K562 (cell line): Measurements from ENCODE around the gene AAK1. TPM values are rescaled to one million over a fixed set of nuclear protein-coding genes. Genes with fewer than 3 reads are reported as not detected.

Source experiments
- ATAC-seq: fragments of 200-7000 bp; cut with Tn5 transposase; 3 replicates; pipeline ENCODE4 v1.9.1; 2020; ENCODE audit warnings: moderate library complexity
- BruUV-seq: library from RNA; stranded (reverse); fragments of 400-500 nt; replicated peaks from 2 replicates; lab custom pipeline; 2021; lab: Mats Ljungman, UMichigan
- CTCF ChIA-PET: fragments of 300-600 bp; formaldehyde crosslinking; extraction: SDS; loops from one replicate; lab custom pipeline; 2021; ENCODE audit warnings: low intra/inter-chr PET ratio; lab: Yijun Ruan, JAX
- POLR2A ChIA-PET: fragments of 300-600, 350-650 bp; sonication (Branson Sonifier 250); formaldehyde crosslinking; extraction: SDS; loops from one replicate; lab custom pipeline; 2021; ENCODE audit warnings: antibody characterized with exemption, inconsistent platforms; lab: Yijun Ruan, JAX
- DNase-seq, 4 experiments: peaks; one replicate each; pipeline versions ENCODE4 v3.0.0 to v3.0.0-alpha.2; 2011 to 2018; ENCODE audit warnings: low spot score in 3 of 4, mixed read lengths in 3 of 4; ENCODE audit errors: extremely low read depth in 1 of 4
- FAIRE-seq: peaks from 2 replicates; lab custom pipeline; 2011; peaks lifted over from hg19 to GRCh38; lab: Jason Lieb, UNC
- H2AFZ ChIP-seq: 2 replicates; pipeline ENCODE4 v1.6.0; 2011; ENCODE audit warnings: low read depth, low read length, control low read depth, inconsistent platforms
- H3K27ac ChIP-seq: fragments of 200-600 bp; 3 replicates; pipeline ENCODE4 v1.8.0; 2011; ENCODE audit warnings: low read depth, mild to moderate bottlenecking, control low read depth, inconsistent platforms, low read length, moderate library complexity, mixed read lengths; ENCODE audit errors: extremely low read depth
- H3K27me3 ChIP-seq, 2 experiments: fragments of 300-600 bp in 1 of 2; 2 replicates in 1 of 2; 3 replicates in 1 of 2; pipeline versions ENCODE4 v1.6.0 to v1.8.0; 2011; ENCODE audit warnings: inconsistent platforms in 2 of 2, low read length in 2 of 2, mild to moderate bottlenecking in 1 of 2, mixed read lengths in 1 of 2, moderate library complexity in 1 of 2; ENCODE audit not compliant: control insufficient read depth in 2 of 2, insufficient read depth in 2 of 2
- H3K36me3 ChIP-seq: fragments of 300-600 bp; 3 replicates; pipeline ENCODE4 v1.8.0; 2011; ENCODE audit warnings: mild to moderate bottlenecking, low read length, inconsistent platforms; ENCODE audit not compliant: control insufficient read depth, insufficient read depth
- H3K4me1 ChIP-seq, 2 experiments: fragments of 200-600 bp in 1 of 2; replicated peaks in 1 of 2; 2 replicates in 1 of 2; 3 replicates in 1 of 2; pipeline versions ENCODE4 v1.5.1 to v1.8.0; 2011; ENCODE audit warnings: inconsistent platforms in 2 of 2, low read length in 2 of 2, mild to moderate bottlenecking in 1 of 2, mixed read lengths in 1 of 2, moderate library complexity in 1 of 2; ENCODE audit not compliant: control insufficient read depth in 2 of 2, insufficient read depth in 2 of 2
- H3K4me2 ChIP-seq: 2 replicates; pipeline ENCODE4 v1.6.1; 2011; ENCODE audit warnings: low read length, control low read depth, inconsistent platforms, mixed read lengths; ENCODE audit not compliant: insufficient read depth
- H3K4me3 ChIP-seq: fragments of 200-600 bp; sonication (generic), shearing (Covaris generic); 2 replicates; pipeline ENCODE4 v1.5.1; 2016; ENCODE audit warnings: control low read depth, inconsistent platforms
- H3K79me2 ChIP-seq: fragments of 200-600 bp; 3 replicates; pipeline ENCODE4 v1.8.0; 2011; ENCODE audit warnings: low read length, inconsistent platforms; ENCODE audit not compliant: control insufficient read depth, insufficient read depth
- H3K9ac ChIP-seq, 2 experiments: 2 replicates each; pipeline versions ENCODE4 v1.6.0 to v1.6.1; 2011; ENCODE audit warnings: low read depth in 2 of 2, low read length in 2 of 2, control low read depth in 1 of 2, inconsistent platforms in 1 of 2, mild to moderate bottlenecking in 1 of 2, mixed read lengths in 1 of 2; ENCODE audit not compliant: insufficient read depth in 1 of 2
- H3K9me1 ChIP-seq: one replicate; pipeline ENCODE4 v1.6.0; 2011; ENCODE audit warnings: inconsistent platforms, mild to moderate bottlenecking, low read length, moderate library complexity; ENCODE audit not compliant: control insufficient read depth, insufficient read depth
- H3K9me3 ChIP-seq: replicated peaks from 2 replicates; pipeline ENCODE4 v1.5.1; 2011; ENCODE audit warnings: low read depth, low read length, inconsistent platforms; ENCODE audit not compliant: control insufficient read depth, insufficient read depth
- H4K20me1 ChIP-seq: replicated peaks from 2 replicates; pipeline ENCODE4 v1.6.1; 2011; ENCODE audit warnings: low read length, inconsistent platforms, mixed read lengths; ENCODE audit not compliant: control insufficient read depth, insufficient read depth
- SIX5 ChIP-seq, 2 experiments: IDR thresholded peaks; 2 replicates each; pipeline ENCODE4 v1.6.1; 2011; ENCODE audit warnings: low read length in 2 of 2, borderline replicate concordance in 1 of 2, low read depth in 1 of 2, mild to moderate bottlenecking in 1 of 2, moderate library complexity in 1 of 2; ENCODE audit not compliant: insufficient read depth in 1 of 2
- ZKSCAN1 ChIP-seq: fragments of 150-350 bp; IDR thresholded peaks from 2 replicates; pipeline ENCODE4 v1.6.1; 2016; ENCODE audit warnings: low read depth, low read length
- ZNF232 ChIP-seq: sonication (generic); formaldehyde crosslinking; IDR thresholded peaks from 2 replicates; pipeline ENCODE4 v1.8.0; 2022; ENCODE audit warnings: mild to moderate bottlenecking, missing genetic modification reagents
- ZNF239 ChIP-seq: fragments of 250-450 bp; sonication (Bioruptor Pico); IDR thresholded peaks from 2 replicates; pipeline ENCODE4 v1.4.0; 2020; ENCODE audit warnings: mild to moderate bottlenecking
- WGBS: fragments of 100-300 bp; shearing (Covaris generic); methylation state at CpG from one replicate; pipeline ENCODE4 v1.1.6; 2016; ENCODE audit warnings: low coverage, mixed read lengths; ENCODE audit not compliant: insufficient coverage; ENCODE audit errors: missing lambda C conversion rate; 5-methylcytosine and 5-hydroxymethylcytosine counted together
- in situ Hi-C: fragments of 300-500 bp; cut with MboI; formaldehyde crosslinking; loops from 4 replicates; pipeline ENCODE4 v1.15.0; 2018; ENCODE audit warnings: inconsistent platforms, mixed read lengths
- intact Hi-C: fragments of 100-400 bp; cut with micrococcal nuclease; formaldehyde crosslinking; loops from 2 replicates; pipeline ENCODE4 v1.14.2; 2022
- polyA plus RNA-seq, 8 experiments: library from polyadenylated mRNA; depleted of rRNA in 4 of 8; stranded (reverse) in 5 of 8; unstranded in 3 of 8; fragments of >200 nt; fragmentation: Nextera tagmentation in 2 of 8; fragmentation: Illumina TruSeq in 1 of 8; extraction: Ambion mirVana in 2 of 8; extraction: Trizol in 1 of 8; gene quantifications; 2 replicates each; pipeline versions ENCODE4 v1.2.1 to v1.2.3, GENCODE V29; 2011 to 2014; ENCODE audit warnings: inconsistent platforms in 1 of 8, missing spikeins in 1 of 8
- total RNA-seq, 7 experiments: library from RNA; depleted of rRNA in 6 of 7; stranded (reverse); fragments of >200 nt in 6 of 7; fragmentation: Illumina TruSeq in 2 of 7; extraction: Trizol in 2 of 7; gene quantifications; 2 replicates each; pipeline versions ENCODE4 v1.2.1 to v1.2.3, GENCODE V29; 2011 to 2021; ENCODE audit warnings: low replicate concordance in 1 of 7
- TF ChIP-seq, protein P1 (sequence below): fragments of 450-650 bp; IDR thresholded peaks from 2 replicates; pipeline ENCODE4 v1.6.1; 2016; ENCODE audit warnings: missing biosample characterization, missing genetic modification characterization

Gene AAK1
- total and polyA plus RNA-seq, 9 of the 15 experiments (the other 6 are each of a cell fraction or from before 2014, with no cell fraction given), result 0.89 to 17.1 (median 6.0) TPM

DNA sequence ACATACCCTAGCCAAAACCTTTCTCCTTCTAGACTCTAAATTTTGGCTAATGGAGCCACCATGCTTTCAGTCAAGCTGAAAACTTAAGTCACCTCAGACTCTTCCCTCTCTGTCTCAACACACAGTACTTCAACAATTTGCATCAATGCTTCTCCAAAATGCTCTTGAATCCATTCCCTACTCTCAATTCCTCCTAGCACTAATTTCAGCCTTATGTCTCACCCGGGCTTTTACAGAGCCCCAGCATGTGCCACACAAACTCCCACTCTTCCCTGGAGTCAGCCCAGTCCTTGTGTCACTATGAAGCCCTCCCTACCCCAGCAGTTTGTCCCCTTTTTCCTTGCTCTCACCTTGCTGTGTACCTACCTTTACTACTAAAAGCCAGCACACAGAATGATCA lies 38.7 kb downstream of the AAK1 start:
- peaks cover 6 to 45% of the 10 kb centered on the region in 2 experiments for H3K4me1 ChIP-seq
- intact Hi-C loops (loop anchor here (5.0 kb wide), 1 partner anchor 37 kb away; the partner anchor contains the start of gene AAK1), in situ Hi-C loops (no loop called here)
- H2AFZ ChIP-seq, result no peak overlapping the region
- no peaks in the 10 kb centered on the region for H4K20me1 ChIP-seq
- no peak overlapping the region; a peak in 1 of 4 replicates for H3K9ac ChIP-seq
- H3K79me2 ChIP-seq, result no peaks in the 10 kb centered on the region
- DNase-seq (no peak), FAIRE-seq (no peak), ATAC-seq (no peak)
- CTCF ChIA-PET, result no interaction called here
- peak overlapping the region; percentile 64; the same call in 1 of the 2 replicates for H3K4me2 ChIP-seq
- peaks cover 6% of the 10 kb centered on the region for H3K9me3 ChIP-seq
- H3K27ac ChIP-seq, result peak overlapping the region; percentile 67; the same call in 1 of the 3 replicates
- H3K36me3 ChIP-seq, result no peaks in the 10 kb centered on the region; the same call in 2 of the 3 replicates
- BruUV-seq, result no TSS peak
- H3K27me3 ChIP-seq, result no peaks in the 10 kb centered on the region
- TF ChIP-seq ZNF232 (CRISPR knock-in tag), result no peak
- no peak for TF ChIP-seq SIX5 (IDR thresholded peaks at IDR 0.05; ENCODE audit: borderline replicate concordance in 1 of 2, insufficient read depth in 1 of 2, low read depth in 1 of 2, low read length in 2 of 2)
- no peak for TF ChIP-seq ZKSCAN1
- TF ChIP-seq, protein P1, sequence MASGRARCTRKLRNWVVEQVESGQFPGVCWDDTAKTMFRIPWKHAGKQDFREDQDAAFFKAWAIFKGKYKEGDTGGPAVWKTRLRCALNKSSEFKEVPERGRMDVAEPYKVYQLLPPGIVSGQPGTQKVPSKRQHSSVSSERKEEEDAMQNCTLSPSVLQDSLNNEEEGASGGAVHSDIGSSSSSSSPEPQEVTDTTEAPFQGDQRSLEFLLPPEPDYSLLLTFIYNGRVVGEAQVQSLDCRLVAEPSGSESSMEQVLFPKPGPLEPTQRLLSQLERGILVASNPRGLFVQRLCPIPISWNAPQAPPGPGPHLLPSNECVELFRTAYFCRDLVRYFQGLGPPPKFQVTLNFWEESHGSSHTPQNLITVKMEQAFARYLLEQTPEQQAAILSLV (tag), result no peak
- TF ChIP-seq ZNF239 (CRISPR knock-in tag), result no peak
- H3K9me1 ChIP-seq, result no peaks in the 10 kb centered on the region
- POLR2A ChIA-PET, result interaction anchor here (0.5 to 2.7 kb wide), 6 partner anchors 9 to 520 kb away, joined by 3 to 15 read pairs (median 6); partner anchors contain the start of gene AAK1
- WGBS, result 60% methylated on average over 1 of the region's 1 CpG
- H3K4me3 ChIP-seq, result no peak overlapping the region
